Activated CD8-positive, alpha-beta T cell treated with anti-CD3 and anti-CD28 coated beads for 36 hours (primary cell): Measurements from ENCODE around the gene NMD3. TPM values are rescaled to one million over a fixed set of nuclear protein-coding genes. Genes with fewer than 3 reads are reported as not detected.
"Not testable (repeated sequence)": the region's sequence is repeated elsewhere in the genome, so short reads cannot be mapped to it uniquely, and the experiment has no call there.

ENCODE experiments used
- ATAC-seq: fragments of 200-7000 bp; cut with Tn5 transposase; one replicate; pipeline ENCODE4 v1.10.0; 2021; ENCODE audit warnings: mild to moderate bottlenecking, moderate library complexity
- CTCF ChIA-PET: fragments of 350-600 bp; sonication (Branson Sonifier 250); formaldehyde crosslinking; loops from one replicate; lab custom pipeline; 2021; ENCODE audit warnings: antibody characterized with exemption; lab: Charles Lee
- POLR2A ChIA-PET: fragments of 350-600 bp; sonication (Branson Sonifier 250); formaldehyde crosslinking; loops from one replicate; lab custom pipeline; 2021; ENCODE audit warnings: antibody characterized with exemption; lab: Charles Lee
- DNase-seq: peaks from one replicate; pipeline ENCODE4 v3.0.0-alpha.2; 2020
- H3K27ac Mint-ChIP-seq: one replicate; pipeline ENCODE4 v1.8.0; 2021; ENCODE audit warnings: mild to moderate bottlenecking, mixed read lengths
- H3K27me3 Mint-ChIP-seq: one replicate; pipeline ENCODE4 v1.8.0; 2021; ENCODE audit warnings: mixed read lengths
- H3K36me3 Mint-ChIP-seq: one replicate; pipeline ENCODE4 v1.8.0; 2021; ENCODE audit warnings: low read depth, mixed read lengths
- H3K4me1 Mint-ChIP-seq: one replicate; pipeline ENCODE4 v1.8.0; 2021; ENCODE audit warnings: low read depth, mixed read lengths
- H3K4me3 Mint-ChIP-seq: one replicate; pipeline ENCODE4 v1.8.0; 2021; ENCODE audit warnings: mild to moderate bottlenecking, moderate library complexity, mixed read lengths
- H3K9me3 Mint-ChIP-seq: one replicate; pipeline ENCODE4 v1.8.0; 2021; ENCODE audit warnings: mixed read lengths
- intact Hi-C: fragments of 100-400 bp; cut with micrococcal nuclease; formaldehyde crosslinking; loops from one replicate; pipeline ENCODE4 v1.10.0; 2022
- total RNA-seq, 2 experiments: library from RNA; stranded (reverse); gene quantifications; one replicate each; pipeline ENCODE4 v1.2.3, GENCODE V29; 2021
- TF ChIP-seq, protein P1 (sequence below): fragments of 200-600 bp; IDR thresholded peaks from one replicate; pipeline ENCODE4 v1.8.0; 2022; ENCODE audit warnings: antibody characterized with exemption, mild to moderate bottlenecking

NMD3 gene
- total RNA-seq: 10 to 100 TPM; 73.0 to 74.9 TPM

DNA sequence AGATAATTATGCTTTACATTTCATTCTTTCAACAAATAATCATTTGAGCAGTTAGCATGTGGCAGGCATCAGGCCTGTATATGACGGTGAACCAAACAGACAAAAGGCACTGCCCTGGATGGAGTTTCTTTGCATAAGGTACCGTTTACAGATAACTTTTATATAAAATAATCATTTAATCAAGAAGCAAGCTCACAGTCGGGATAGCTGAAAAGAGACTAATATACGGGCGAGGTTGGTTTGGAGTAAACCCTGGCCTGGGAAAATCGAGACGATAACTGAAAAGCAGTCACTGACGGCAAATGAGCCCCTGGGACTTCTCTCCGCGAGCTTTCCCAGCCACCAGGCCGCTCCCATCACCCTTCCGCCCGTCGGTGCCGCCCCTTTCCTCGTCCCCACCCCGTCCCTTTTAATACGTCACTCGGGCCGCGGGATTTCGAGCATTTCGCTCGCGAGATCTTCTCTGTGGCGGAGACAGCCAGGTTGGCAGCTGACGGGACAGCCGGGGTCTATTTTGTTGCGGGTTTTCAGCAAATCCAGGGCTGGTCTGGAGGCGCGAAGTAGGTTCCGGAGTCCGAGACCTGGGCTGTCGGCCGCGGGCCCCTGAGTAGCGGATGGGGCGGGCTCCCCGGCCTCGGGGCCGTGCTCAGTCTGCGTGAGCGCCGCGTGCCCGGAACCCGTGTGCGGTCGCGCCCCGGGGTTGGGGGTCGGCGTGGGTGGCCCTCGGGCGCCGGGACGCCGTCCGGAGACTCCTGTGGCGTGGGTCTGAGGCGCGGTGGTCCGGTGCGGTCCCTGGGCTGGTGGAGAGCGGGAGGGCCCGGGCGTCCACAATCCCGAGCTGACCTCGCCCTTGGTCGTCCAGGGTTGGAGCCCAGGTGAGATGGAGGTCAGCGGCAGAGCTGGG lies at the start of gene NMD3:
Gene NMD3 (plus strand): TSS at position 462 of the 904 bp plus-strand sequence. CDS start 703 bp downstream, outside the sequence.
- H3K4me3 Mint-ChIP-seq: peak within 1 kb of the TSS; percentile 88
- POLR2A ChIA-PET: interaction anchor here (0.7 to 1.6 kb wide), 4 partner anchors 9 to 150 kb away, joined by 3 to 4 read pairs (median 4); no protein-coding TSS in a partner anchor
- CTCF ChIA-PET: interaction anchor here (1.2 to 1.3 kb wide), 3 partner anchors 8 to 265 kb away, joined by 3 to 5 read pairs (median 4); no protein-coding TSS in a partner anchor
- H3K36me3 Mint-ChIP-seq: peaks cover 19% of the 10 kb centered on the region
- H3K27ac Mint-ChIP-seq: peak within 1 kb of the TSS; percentile 87
- TF ChIP-seq, protein P1, sequence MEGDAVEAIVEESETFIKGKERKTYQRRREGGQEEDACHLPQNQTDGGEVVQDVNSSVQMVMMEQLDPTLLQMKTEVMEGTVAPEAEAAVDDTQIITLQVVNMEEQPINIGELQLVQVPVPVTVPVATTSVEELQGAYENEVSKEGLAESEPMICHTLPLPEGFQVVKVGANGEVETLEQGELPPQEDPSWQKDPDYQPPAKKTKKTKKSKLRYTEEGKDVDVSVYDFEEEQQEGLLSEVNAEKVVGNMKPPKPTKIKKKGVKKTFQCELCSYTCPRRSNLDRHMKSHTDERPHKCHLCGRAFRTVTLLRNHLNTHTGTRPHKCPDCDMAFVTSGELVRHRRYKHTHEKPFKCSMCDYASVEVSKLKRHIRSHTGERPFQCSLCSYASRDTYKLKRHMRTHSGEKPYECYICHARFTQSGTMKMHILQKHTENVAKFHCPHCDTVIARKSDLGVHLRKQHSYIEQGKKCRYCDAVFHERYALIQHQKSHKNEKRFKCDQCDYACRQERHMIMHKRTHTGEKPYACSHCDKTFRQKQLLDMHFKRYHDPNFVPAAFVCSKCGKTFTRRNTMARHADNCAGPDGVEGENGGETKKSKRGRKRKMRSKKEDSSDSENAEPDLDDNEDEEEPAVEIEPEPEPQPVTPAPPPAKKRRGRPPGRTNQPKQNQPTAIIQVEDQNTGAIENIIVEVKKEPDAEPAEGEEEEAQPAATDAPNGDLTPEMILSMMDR: no peak
- peaks cover 3% of the 10 kb centered on the region for H3K27me3 Mint-ChIP-seq
- intact Hi-C loops: no loop called here
- peak; percentile 97 for ATAC-seq
- peak; percentile 96 for DNase-seq
- H3K4me1 Mint-ChIP-seq: peaks cover 25% of the 10 kb centered on the region
- H3K9me3 Mint-ChIP-seq: peaks cover 5% of the 10 kb centered on the region

DNA sequence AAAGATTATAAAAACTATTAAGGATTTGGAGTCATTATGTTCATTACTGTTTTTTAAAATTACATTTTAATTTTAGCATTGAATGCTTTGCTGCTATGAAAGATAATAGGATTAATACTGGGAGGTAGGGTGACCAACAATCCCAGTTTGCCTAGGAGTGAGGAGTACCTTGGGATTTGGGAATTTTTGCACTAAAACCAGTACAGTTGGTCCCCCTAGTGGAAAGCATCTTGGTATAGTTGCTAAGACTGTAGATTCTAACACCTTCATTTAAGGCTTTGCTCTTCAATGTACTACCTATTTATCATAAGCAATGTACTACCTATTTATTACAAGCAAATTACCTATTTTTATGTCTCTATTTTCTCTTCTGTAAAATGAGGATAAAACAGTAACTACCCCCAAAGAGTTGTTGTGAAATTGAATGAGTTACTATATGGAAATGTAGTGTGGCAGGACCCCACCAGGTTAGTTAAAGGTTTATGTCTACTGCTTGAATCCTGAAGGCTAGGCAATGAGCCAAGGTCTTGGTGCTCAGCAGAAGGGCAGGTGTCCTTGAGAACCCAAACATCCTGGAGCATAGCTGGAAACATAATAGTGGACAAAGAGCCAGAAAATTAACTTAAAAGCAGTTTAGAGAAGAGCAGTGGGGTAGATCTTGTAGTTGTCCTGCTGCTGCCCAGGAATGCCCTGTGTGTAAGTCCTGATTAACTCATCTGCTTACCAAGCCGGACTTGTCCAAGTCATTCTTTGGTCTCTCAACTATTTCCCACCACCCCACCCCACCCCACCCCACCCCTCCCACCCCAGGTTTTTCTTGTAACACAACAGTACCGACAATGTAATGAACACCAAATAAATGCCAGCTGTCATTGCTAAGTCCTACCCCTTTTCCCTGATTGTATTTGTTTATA lies 49.2 kb upstream of the NMD3 start:
- TF ChIP-seq, protein P1: no peak
- ChIA-PET CTCF (no interaction called here), POLR2A (no interaction called here)
- no peaks in the 10 kb centered on the region for H3K36me3 Mint-ChIP-seq
- H3K9me3 Mint-ChIP-seq: no peaks in the 10 kb centered on the region
- peaks cover 1% of the 10 kb centered on the region for H3K27me3 Mint-ChIP-seq
- DNase-seq (no peak), ATAC-seq (no peak)
- H3K4me3 Mint-ChIP-seq: no peak overlapping the region
- H3K4me1 Mint-ChIP-seq: no peaks in the 10 kb centered on the region
- H3K27ac Mint-ChIP-seq: no peak overlapping the region
- intact Hi-C loops: no loop called here

DNA sequence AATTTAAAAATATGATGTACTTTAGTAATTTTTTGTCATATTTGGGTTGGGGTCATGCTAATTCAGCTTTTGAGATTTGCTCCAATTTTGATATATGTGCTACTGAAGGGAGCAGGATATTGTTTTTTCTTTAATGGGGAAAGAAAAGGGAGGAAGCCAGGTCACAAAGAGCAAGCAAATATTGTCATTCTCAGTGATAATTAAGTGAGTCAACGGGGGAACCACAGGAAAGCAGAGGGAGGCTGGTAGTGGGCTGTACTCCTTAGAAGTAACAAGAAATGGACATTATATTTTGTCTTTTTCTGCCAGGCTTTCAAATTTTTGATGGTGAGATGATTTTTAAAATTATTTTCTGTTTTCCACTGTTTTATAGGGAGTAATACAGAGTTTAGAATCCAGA lies 45.6 kb upstream of the NMD3 start:
- CTCF ChIA-PET: no interaction called here
- Mint-ChIP-seq H3K9me3 (no peaks in the 10 kb centered on the region), H3K4me1 (no peaks in the 10 kb centered on the region), H3K4me3 (no peak overlapping the region), H3K27me3 (peaks cover 4% of the 10 kb centered on the region), H3K27ac (no peak overlapping the region), H3K36me3 (no peaks in the 10 kb centered on the region)
- POLR2A ChIA-PET: no interaction called here
- DNase-seq (no peak), ATAC-seq (no peak)
- intact Hi-C loops: no loop called here
- TF ChIP-seq, protein P1: no peak

DNA sequence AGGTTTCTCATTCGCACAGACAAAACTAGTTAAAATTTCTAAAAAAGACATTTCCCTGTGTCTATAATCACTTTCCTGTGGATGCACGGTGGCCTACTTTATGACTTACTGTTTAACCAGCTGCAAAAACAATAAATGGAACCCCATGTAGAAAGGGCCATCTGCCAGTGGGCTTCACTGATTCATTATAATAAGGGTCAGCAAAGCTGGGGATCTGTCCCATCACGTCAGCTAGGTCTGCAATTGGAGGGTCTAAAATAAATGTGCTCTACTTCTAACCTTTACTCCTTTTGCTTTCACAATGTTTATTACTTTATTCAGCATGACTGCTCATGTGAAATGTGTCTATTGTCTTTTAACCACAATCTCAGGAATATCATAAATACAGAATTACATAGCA lies 43.1 kb upstream of the NMD3 start:
- no peak for ATAC-seq
- Mint-ChIP-seq H3K4me3 (no peak overlapping the region), H3K36me3 (no peaks in the 10 kb centered on the region), H3K27ac (no peak overlapping the region), H3K27me3 (peaks cover 4% of the 10 kb centered on the region), H3K9me3 (no peaks in the 10 kb centered on the region), H3K4me1 (no peaks in the 10 kb centered on the region)
- TF ChIP-seq, protein P1: no peak
- DNase-seq: no peak
- CTCF ChIA-PET: interaction anchor here (0.6 kb wide), 1 partner anchor 102 kb away, joined by 3 read pairs; no protein-coding TSS in a partner anchor
- intact Hi-C loops: no loop called here
- POLR2A ChIA-PET: no interaction called here

DNA sequence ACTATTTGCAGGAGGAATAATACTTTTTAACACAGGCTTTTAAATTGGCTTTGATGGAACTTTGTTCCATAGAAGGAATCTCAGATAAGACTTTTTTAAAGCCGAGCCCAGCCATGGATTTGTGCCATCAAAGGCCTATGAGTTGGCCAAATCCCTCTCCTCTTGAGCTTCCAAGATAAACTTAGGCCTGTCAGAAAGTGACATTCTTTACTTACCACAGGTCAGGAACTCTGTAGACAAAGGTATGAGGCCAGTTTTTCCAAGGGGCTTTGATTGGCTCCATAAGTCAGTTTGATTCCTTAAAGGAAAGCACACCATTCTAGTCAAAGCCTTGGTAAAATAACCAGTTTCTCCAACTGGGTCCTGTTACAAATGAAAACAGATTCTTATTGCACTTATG lies 39.7 kb upstream of the NMD3 start:
- intact Hi-C loops, H3K36me3 Mint-ChIP-seq, CTCF ChIA-PET, H3K4me3 Mint-ChIP-seq, H3K27ac Mint-ChIP-seq, DNase-seq, ATAC-seq, H3K4me1 Mint-ChIP-seq, POLR2A ChIA-PET, H3K9me3 Mint-ChIP-seq, H3K27me3 Mint-ChIP-seq: not testable (repeated sequence)
